GM23248 (cell line): ENCODE results near the gene NRCAM. TPM values are rescaled to one million over a fixed set of nuclear protein-coding genes. Genes with fewer than 3 reads are reported as not detected.

Experiments used
- DNase-seq: peaks from one replicate; pipeline ENCODE4 v3.0.0-alpha.2; 2015
- H2AFZ ChIP-seq: fragments of 200-600 bp; sonication (generic); 2 replicates; pipeline ENCODE4 v1.6.1; 2016; ENCODE audit warnings: antibody characterized with exemption
- H3F3A ChIP-seq: fragments of 200-600 bp; sonication (generic); 2 replicates; pipeline ENCODE4 v1.6.1; 2016; ENCODE audit warnings: mild to moderate bottlenecking, antibody characterized with exemption, mixed run types; ENCODE audit not compliant: insufficient read depth
- H3K27ac ChIP-seq: fragments of 200-600 bp; sonication (generic); 2 replicates; pipeline ENCODE4 v1.5.1; 2016; ENCODE audit warnings: mild to moderate bottlenecking
- H3K27me3 ChIP-seq: fragments of 200-600 bp; sonication (generic); replicated peaks from 2 replicates; pipeline ENCODE4 v1.6.1; 2016; ENCODE audit warnings: mild to moderate bottlenecking; ENCODE audit not compliant: insufficient read depth
- H3K36me3 ChIP-seq: fragments of 200-600 bp; sonication (generic); 2 replicates; pipeline ENCODE4 v1.6.1; 2016; ENCODE audit warnings: low read depth, mild to moderate bottlenecking
- H3K4me1 ChIP-seq: fragments of 200-600 bp; sonication (generic); 2 replicates; pipeline ENCODE4 v1.6.1; 2016; ENCODE audit warnings: mild to moderate bottlenecking; ENCODE audit not compliant: insufficient read depth
- H3K4me2 ChIP-seq: fragments of 200-600 bp; sonication (generic); one replicate; pipeline ENCODE4 v1.6.1; 2016; ENCODE audit warnings: mild to moderate bottlenecking; ENCODE audit not compliant: unreplicated experiment
- H3K4me3 ChIP-seq: fragments of 200-600 bp; sonication (generic); 2 replicates; pipeline ENCODE4 v1.5.1; 2016; ENCODE audit warnings: mild to moderate bottlenecking
- H3K79me2 ChIP-seq: fragments of 200-600 bp; sonication (generic); 2 replicates; pipeline ENCODE4 v1.6.1; 2016; ENCODE audit warnings: mild to moderate bottlenecking; ENCODE audit not compliant: insufficient read depth
- H3K9ac ChIP-seq: fragments of 200-600 bp; sonication (generic); 2 replicates; pipeline ENCODE4 v1.6.1; 2016; ENCODE audit warnings: mild to moderate bottlenecking
- H3K9me2 ChIP-seq: fragments of 200-600 bp; sonication (generic); 2 replicates; pipeline ENCODE4 v1.6.1; 2016; ENCODE audit warnings: mixed run types, mild to moderate bottlenecking, moderate library complexity; ENCODE audit not compliant: insufficient read depth
- H3K9me3 ChIP-seq: fragments of 200-600 bp; sonication (generic); one replicate; pipeline ENCODE4 v1.6.1; 2017; ENCODE audit warnings: low read depth
- H4K20me1 ChIP-seq: fragments of 200-600 bp; sonication (generic); 2 replicates; pipeline ENCODE4 v1.6.0; 2016; ENCODE audit not compliant: insufficient read depth
- EZH2 ChIP-seq: fragments of 200-600 bp; sonication (generic); IDR thresholded peaks from 2 replicates; pipeline ENCODE4 v1.6.1; 2018; ENCODE audit warnings: antibody characterized with exemption, mild to moderate bottlenecking; ENCODE audit not compliant: insufficient read depth, poor library complexity, severe bottlenecking
- EZH2phosphoT487 ChIP-seq: fragments of 200-600 bp; sonication (generic); IDR thresholded peaks from 2 replicates; pipeline ENCODE4 v1.6.1; 2018; ENCODE audit warnings: antibody characterized with exemption, moderate library complexity, mild to moderate bottlenecking, low read depth; ENCODE audit not compliant: insufficient read depth
- WGBS, 2 experiments: methylation state at CpG; one replicate each; pipeline ENCODE4 v1.1.6; 2015 to 2017; ENCODE audit warnings: low lambda C conversion rate in 2 of 2, low coverage in 1 of 2; ENCODE audit errors: missing lambda C conversion rate in 2 of 2; 5-methylcytosine and 5-hydroxymethylcytosine counted together
- in situ Hi-C: fragments of 300-500 bp; cut with MboI; formaldehyde crosslinking; loops from 2 replicates; pipeline ENCODE4 v1.15.0; 2020
- polyA plus RNA-seq: library from polyadenylated mRNA; unstranded; fragments of >200 nt; fragmentation: Nextera tagmentation; extraction: Ambion mirVana; gene quantifications from 2 replicates; pipeline ENCODE4 v1.2.1, GENCODE V29; 2016
- total RNA-seq: library from RNA; depleted of rRNA; stranded (reverse); fragments of >200 nt; shearing (Covaris generic); gene quantifications from 2 replicates; pipeline ENCODE4 v1.2.3, GENCODE V29; 2014

NRCAM gene
- total and polyA plus RNA-seq, 2 experiments from 2014 or later, result 5.1 to 7.0 TPM

- peak; percentile 44 for DNase-seq
- in situ Hi-C loops, result no loop called here
- no peak overlapping the region for H3K4me2 ChIP-seq
Measured at GRCh38 chr7:108459922-108460551, 3.8 kb upstream of the NRCAM start.

GRCh38 chr7:108457871-108458270 lies 1.6 kb upstream of the NRCAM start:
- no peaks in the 10 kb centered on the region for H3K36me3 ChIP-seq
- H3F3A ChIP-seq, result peaks cover 9% of the 10 kb centered on the region; the same call in 1 of the 2 replicates
- H2AFZ ChIP-seq, result no peak overlapping the region
- no peak overlapping the region for H3K4me2 ChIP-seq
- no peak overlapping the region for H3K27ac ChIP-seq
- no peaks in the 10 kb centered on the region for H3K79me2 ChIP-seq
- H3K9me3 ChIP-seq, result no peaks in the 10 kb centered on the region
- TF ChIP-seq EZH2phosphoT487 (no peak), EZH2 (no peak)
- H4K20me1 ChIP-seq, result no peaks in the 10 kb centered on the region
- no peak overlapping the region for H3K4me3 ChIP-seq
- H3K9ac ChIP-seq, result no peak overlapping the region
- no peaks in the 10 kb centered on the region for H3K4me1 ChIP-seq
- H3K9me2 ChIP-seq, result no peaks in the 10 kb centered on the region
- DNase-seq, result no peak
- in situ Hi-C loops, result no loop called here
- no peaks in the 10 kb centered on the region for H3K27me3 ChIP-seq

More at GRCh38 chr7:108459922-108460551, 3.8 kb upstream of the NRCAM start:
- no peak overlapping the region for H3K27ac ChIP-seq
- no peaks in the 10 kb centered on the region for H3K9me2 ChIP-seq
- 37 to 50% methylated on average over 3 of the region's 3 CpGs for WGBS, 2 experiments
- H3K27me3 ChIP-seq, result no peaks in the 10 kb centered on the region
- no peak overlapping the region for H3K9ac ChIP-seq
- H3F3A ChIP-seq, result peaks cover 9% of the 10 kb centered on the region; the same call in 1 of the 2 replicates
- H2AFZ ChIP-seq, result 0 out of 2 replicates have a peak overlapping the region, but pooled peaks have one; percentile 23
- no peaks in the 10 kb centered on the region for H3K4me1 ChIP-seq
- no peaks in the 10 kb centered on the region for H3K9me3 ChIP-seq
- no peaks in the 10 kb centered on the region for H3K79me2 ChIP-seq
- H4K20me1 ChIP-seq, result no peaks in the 10 kb centered on the region
- TF ChIP-seq EZH2phosphoT487 (no peak), EZH2 (no peak)
- no peak overlapping the region for H3K4me3 ChIP-seq
- no peaks in the 10 kb centered on the region for H3K36me3 ChIP-seq

GRCh38 chr7:108456845-108457540 lies 757 bp upstream of the NRCAM start:
- no peaks in the 10 kb centered on the region for H3K36me3 ChIP-seq
- 39 to 42% methylated on average over 19 of the region's 19 CpGs for WGBS, 2 experiments
- H2AFZ ChIP-seq, result no peak overlapping the region
- in situ Hi-C loops, result no loop called here
- H3K9ac ChIP-seq, result no peak overlapping the region
- no peaks in the 10 kb centered on the region for H3K4me1 ChIP-seq
- no peak for DNase-seq
- no peak overlapping the region for H3K27ac ChIP-seq
- peak overlapping the region; percentile 75 for H3K4me3 ChIP-seq
- TF ChIP-seq EZH2, result peak; percentile 85
- no peak for TF ChIP-seq EZH2phosphoT487
- H3K9me2 ChIP-seq, result no peaks in the 10 kb centered on the region
- H3K9me3 ChIP-seq, result no peaks in the 10 kb centered on the region
- peaks cover 9% of the 10 kb centered on the region; the same call in 1 of the 2 replicates for H3F3A ChIP-seq
- peak overlapping the region; percentile 89 for H3K4me2 ChIP-seq
- no peaks in the 10 kb centered on the region for H3K27me3 ChIP-seq
- H3K79me2 ChIP-seq, result no peaks in the 10 kb centered on the region
- H4K20me1 ChIP-seq, result no peaks in the 10 kb centered on the region

- H3K79me2 ChIP-seq, result no peaks in the 10 kb centered on the region
- H3K4me2 ChIP-seq, result peak overlapping the region; percentile 89
- H3K4me1 ChIP-seq, result no peaks in the 10 kb centered on the region
- no peaks in the 10 kb centered on the region for H4K20me1 ChIP-seq
- H3K9ac ChIP-seq, result peak overlapping the region; percentile 25
- peak; percentile 59 for DNase-seq
- H3K27me3 ChIP-seq, result no peaks in the 10 kb centered on the region
- H3K4me3 ChIP-seq, result peak overlapping the region; percentile 75
- in situ Hi-C loops, result no loop called here
- no peaks in the 10 kb centered on the region for H3K9me2 ChIP-seq
- peaks cover 9% of the 10 kb centered on the region; the same call in 1 of the 2 replicates for H3F3A ChIP-seq
- TF ChIP-seq EZH2 (no peak), EZH2phosphoT487 (no peak)
- WGBS, 2 experiments, result 4% methylated on average over 22 to 47 of the region's 47 CpGs
- no peaks in the 10 kb centered on the region for H3K36me3 ChIP-seq
- H2AFZ ChIP-seq, result peak overlapping the region; percentile 81
- H3K27ac ChIP-seq, result no peak overlapping the region
- H3K9me3 ChIP-seq, result no peaks in the 10 kb centered on the region
Measured at GRCh38 chr7:108455551-108455997, 662 bp downstream of the NRCAM start.
